Nephron (organoid): Measurements from ENCODE around the gene RWDD3.
A peak's percentile ranks its signal among the peaks of the same experiment; 100 is the strongest.

Source experiments
- H3K27ac Mint-ChIP-seq, 3 experiments: 2 replicates each; pipeline ENCODE4 v1.8.0; 2020; ENCODE audit warnings: mixed read lengths in 3 of 3, mild to moderate bottlenecking in 2 of 3, moderate library complexity in 1 of 3
- H3K27me3 Mint-ChIP-seq: 2 replicates; pipeline ENCODE4 v1.8.0; 2021; ENCODE audit warnings: low read depth, mild to moderate bottlenecking, moderate library complexity, mixed read lengths
- H3K36me3 Mint-ChIP-seq: 2 replicates; pipeline ENCODE4 v1.8.0; 2020; ENCODE audit warnings: low read depth, mixed read lengths
- H3K4me1 Mint-ChIP-seq: 2 replicates; pipeline ENCODE4 v1.8.0; 2020; ENCODE audit warnings: mixed read lengths
- H3K4me3 Mint-ChIP-seq, 3 experiments: 2 replicates each; pipeline ENCODE4 v1.8.0; 2020; ENCODE audit warnings: mild to moderate bottlenecking in 3 of 3, mixed read lengths in 3 of 3, moderate library complexity in 2 of 3
- H3K9me3 Mint-ChIP-seq: 2 replicates; pipeline ENCODE4 v1.8.0; 2020; ENCODE audit warnings: mixed read lengths
- TF ChIP-seq, protein P1 (sequence below), 3 experiments: fragments of 200-600 bp; sonication (generic); IDR thresholded peaks; one replicate each; pipeline ENCODE4 v1.5.0; 2021; ENCODE audit warnings: antibody characterized with exemption in 3 of 3; ENCODE audit not compliant: unreplicated experiment in 3 of 3

Gene RWDD3

DNA sequence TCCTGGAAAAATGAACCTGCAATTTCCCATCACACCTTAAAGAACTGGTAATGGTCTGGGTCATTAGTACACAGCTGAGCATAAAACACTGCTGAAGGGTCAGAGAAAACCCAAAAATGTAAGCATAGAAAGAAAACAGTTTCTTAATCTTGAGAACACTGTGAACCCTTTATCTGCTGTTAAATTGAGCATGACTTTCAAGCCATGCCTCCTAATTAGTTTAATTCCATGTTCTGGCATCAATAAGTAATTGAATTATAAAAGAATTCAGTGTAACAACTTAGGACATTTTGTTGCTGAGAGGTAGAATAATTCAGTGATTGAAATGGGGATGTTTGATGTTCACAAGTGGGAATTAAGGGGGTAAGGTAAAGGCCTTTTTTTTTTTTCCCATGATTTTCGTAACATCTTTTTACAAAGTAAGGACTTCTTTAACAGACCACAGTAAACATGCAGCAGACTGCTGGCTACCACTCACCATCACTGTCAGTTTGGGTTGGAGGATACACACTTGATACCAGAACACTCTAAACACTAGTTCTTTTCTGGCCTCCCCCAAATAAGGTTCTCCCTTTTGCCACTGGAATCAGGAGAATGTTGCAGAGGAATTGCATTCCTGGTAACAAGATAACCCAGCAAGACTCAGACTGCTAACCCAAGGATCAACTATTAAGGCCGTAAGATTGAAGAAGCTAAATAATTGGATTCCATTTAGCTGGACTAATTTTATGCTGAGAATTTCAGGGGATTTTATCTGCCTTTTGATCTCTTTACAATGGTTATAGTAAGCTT, 3.0 kb downstream of the RWDD3 start:
- Mint-ChIP-seq H3K36me3 (peaks cover 53% of the 10 kb centered on the region), H3K9me3 (peaks cover 25% of the 10 kb centered on the region), H3K4me1 (peaks cover 39% of the 10 kb centered on the region), H3K4me3 (peak overlapping the region; percentile 75 to 84 (median 79)), H3K27me3 (no peaks in the 10 kb centered on the region), H3K27ac (peak overlapping the region in 2 of 3 experiments; percentile 25 to 59)
- TF ChIP-seq, protein P1, sequence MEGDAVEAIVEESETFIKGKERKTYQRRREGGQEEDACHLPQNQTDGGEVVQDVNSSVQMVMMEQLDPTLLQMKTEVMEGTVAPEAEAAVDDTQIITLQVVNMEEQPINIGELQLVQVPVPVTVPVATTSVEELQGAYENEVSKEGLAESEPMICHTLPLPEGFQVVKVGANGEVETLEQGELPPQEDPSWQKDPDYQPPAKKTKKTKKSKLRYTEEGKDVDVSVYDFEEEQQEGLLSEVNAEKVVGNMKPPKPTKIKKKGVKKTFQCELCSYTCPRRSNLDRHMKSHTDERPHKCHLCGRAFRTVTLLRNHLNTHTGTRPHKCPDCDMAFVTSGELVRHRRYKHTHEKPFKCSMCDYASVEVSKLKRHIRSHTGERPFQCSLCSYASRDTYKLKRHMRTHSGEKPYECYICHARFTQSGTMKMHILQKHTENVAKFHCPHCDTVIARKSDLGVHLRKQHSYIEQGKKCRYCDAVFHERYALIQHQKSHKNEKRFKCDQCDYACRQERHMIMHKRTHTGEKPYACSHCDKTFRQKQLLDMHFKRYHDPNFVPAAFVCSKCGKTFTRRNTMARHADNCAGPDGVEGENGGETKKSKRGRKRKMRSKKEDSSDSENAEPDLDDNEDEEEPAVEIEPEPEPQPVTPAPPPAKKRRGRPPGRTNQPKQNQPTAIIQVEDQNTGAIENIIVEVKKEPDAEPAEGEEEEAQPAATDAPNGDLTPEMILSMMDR (IDR thresholded peaks at IDR 0.05; ENCODE audit: unreplicated experiment in 3 of 3) = no peak

DNA sequence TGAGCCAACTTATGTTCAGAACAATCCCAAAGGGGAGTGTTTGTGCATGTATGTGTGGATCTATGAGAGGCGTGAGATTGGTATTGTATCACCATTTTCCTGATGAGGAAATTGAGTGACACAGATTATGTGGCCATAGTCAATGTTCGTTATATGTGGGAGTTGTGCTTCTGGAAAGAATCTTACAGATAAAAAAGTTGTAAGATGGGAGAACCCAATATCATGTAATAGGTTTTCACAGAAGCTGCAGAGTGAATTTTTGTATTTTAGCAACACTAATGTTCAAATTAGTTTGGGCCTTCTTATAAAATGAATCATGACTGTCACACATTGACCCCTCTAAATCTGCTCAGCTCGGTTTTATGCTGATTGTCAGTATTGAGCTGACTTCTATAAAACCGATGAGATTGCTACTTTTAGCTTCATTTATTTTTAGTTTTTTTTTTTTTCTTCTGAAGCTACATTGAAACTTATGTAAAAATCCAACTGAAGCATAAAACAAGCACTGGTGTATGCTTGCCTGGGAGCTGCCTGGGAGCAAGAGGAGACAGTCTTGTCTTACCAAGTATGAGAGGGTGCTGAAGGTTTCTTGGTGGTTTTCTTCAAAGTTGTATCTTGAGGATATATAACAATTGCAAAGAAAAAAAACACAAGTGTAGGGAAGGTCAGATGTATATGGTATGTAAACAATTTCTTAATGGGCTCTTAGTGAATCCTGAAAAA, 4.1 kb downstream of the RWDD3 start:
- peaks cover 31% of the 10 kb centered on the region for H3K4me1 Mint-ChIP-seq
- no peaks in the 10 kb centered on the region for H3K27me3 Mint-ChIP-seq
- H3K9me3 Mint-ChIP-seq = peaks cover 32% of the 10 kb centered on the region
- H3K36me3 Mint-ChIP-seq = peaks cover 64% of the 10 kb centered on the region
- TF ChIP-seq, protein P1 (IDR thresholded peaks at IDR 0.05; ENCODE audit: unreplicated experiment in 3 of 3) = no peak
- H3K27ac Mint-ChIP-seq = peak overlapping the region in 1 of 3 experiments; percentile 7
- H3K4me3 Mint-ChIP-seq = peak overlapping the region in 1 of 3 experiments; percentile 9

DNA sequence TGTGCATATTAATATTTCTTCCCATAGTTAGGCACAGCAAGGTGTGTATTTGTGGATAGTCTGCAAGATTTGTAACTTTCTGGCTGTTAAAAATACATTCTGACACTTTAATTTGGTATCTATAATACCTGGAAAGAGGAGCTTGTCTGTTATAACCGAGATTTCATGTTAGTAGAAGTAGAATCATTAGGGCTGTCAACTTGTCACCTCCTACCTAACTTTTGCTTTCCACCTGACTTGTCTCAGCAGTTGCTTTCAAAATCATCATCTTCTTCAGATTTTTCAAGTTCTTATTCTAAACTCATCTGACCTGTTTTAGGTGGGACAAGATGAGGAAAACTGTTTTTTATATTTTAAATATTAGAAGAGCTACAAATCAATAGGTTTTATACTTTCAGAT, 11.0 kb downstream of the RWDD3 start:
- no peaks in the 10 kb centered on the region for H3K27me3 Mint-ChIP-seq
- peaks cover 25% of the 10 kb centered on the region for H3K9me3 Mint-ChIP-seq
- H3K36me3 Mint-ChIP-seq = peaks cover 76% of the 10 kb centered on the region

DNA sequence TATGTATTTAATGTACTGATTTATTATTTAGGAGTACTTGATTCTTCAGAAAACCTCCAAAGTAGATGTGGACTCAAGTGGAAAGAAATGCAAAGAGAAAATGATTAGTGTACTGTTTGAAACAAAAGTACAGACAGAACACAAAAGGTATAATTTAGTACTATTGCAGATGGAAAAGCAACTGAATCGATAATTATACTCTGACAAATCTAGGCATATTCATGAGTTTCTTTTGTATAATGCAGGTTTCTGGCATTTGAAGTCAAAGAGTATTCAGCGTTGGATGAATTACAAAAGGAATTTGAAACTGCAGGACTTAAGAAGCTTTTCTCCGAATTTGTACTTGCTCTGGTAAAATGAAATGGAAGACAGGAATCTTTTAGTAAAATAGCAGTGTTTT, 12.5 kb downstream of the RWDD3 start:
- Mint-ChIP-seq H3K9me3 (peaks cover 13% of the 10 kb centered on the region), H3K27ac (peak overlapping the region in 1 of 3 experiments; percentile 42), H3K4me1 (peaks cover 15% of the 10 kb centered on the region), H3K27me3 (no peaks in the 10 kb centered on the region), H3K36me3 (peaks cover 66% of the 10 kb centered on the region), H3K4me3 (no peak overlapping the region)
- TF ChIP-seq, protein P1 (IDR thresholded peaks at IDR 0.05; ENCODE audit: unreplicated experiment in 3 of 3) = no peak

More for the DNA sequence above, 11.0 kb downstream of the RWDD3 start:
- TF ChIP-seq, protein P1 (IDR thresholded peaks at IDR 0.05; ENCODE audit: unreplicated experiment in 3 of 3) = no peak
- Mint-ChIP-seq H3K4me1 (peaks cover 15% of the 10 kb centered on the region), H3K27ac (no peak overlapping the region), H3K4me3 (no peak overlapping the region)

DNA sequence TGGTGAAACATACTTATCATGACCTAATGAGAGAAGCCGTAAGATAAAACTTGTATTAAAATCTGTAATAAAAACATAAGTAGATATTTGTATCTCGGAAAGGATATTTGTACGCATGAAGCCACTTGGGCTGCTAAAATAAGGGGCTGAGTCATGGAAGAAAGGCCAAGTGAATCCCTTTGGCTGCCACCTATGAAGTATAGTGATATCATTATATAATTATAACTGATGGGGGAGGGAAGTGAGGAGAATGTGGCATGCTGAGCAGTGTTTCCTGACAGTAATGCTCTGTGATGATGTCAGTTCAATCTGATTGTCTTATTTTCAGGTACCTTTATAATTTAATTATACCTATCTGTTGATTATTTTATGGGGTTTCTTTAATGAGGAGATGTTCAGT, 13.6 kb downstream of the RWDD3 start:
- H3K36me3 Mint-ChIP-seq = peaks cover 67% of the 10 kb centered on the region
- no peak overlapping the region for H3K27ac Mint-ChIP-seq
- H3K27me3 Mint-ChIP-seq = no peaks in the 10 kb centered on the region
- peaks cover 15% of the 10 kb centered on the region for H3K4me1 Mint-ChIP-seq
- no peak overlapping the region for H3K4me3 Mint-ChIP-seq
- H3K9me3 Mint-ChIP-seq = peaks cover 5% of the 10 kb centered on the region
- TF ChIP-seq, protein P1 (IDR thresholded peaks at IDR 0.05; ENCODE audit: unreplicated experiment in 3 of 3) = no peak
